Type B pancreatic cell (in vitro differentiated cells): ENCODE results near the gene SEMA4D. TPM values are rescaled to one million over a fixed set of nuclear protein-coding genes. Genes with fewer than 3 reads are reported as not detected.
"Not testable (repeated sequence)": the region's sequence is repeated elsewhere in the genome, so short reads cannot be mapped to it uniquely, and the experiment has no call there.

ENCODE experiments used
- DNase-seq: peaks from one replicate; pipeline ENCODE4 v3.0.0; 2021; ENCODE audit warnings: mixed read lengths; ENCODE audit not compliant: unreplicated experiment; ENCODE audit errors: extremely low spot score
- H3K27ac Mint-ChIP-seq: 2 replicates; pipeline ENCODE4 v1.8.0; 2021; ENCODE audit warnings: mild to moderate bottlenecking, mixed read lengths
- H3K27me3 Mint-ChIP-seq: 2 replicates; pipeline ENCODE4 v1.8.0; 2021; ENCODE audit warnings: mixed read lengths
- H3K36me3 Mint-ChIP-seq: 2 replicates; pipeline ENCODE4 v1.8.0; 2021; ENCODE audit warnings: mixed read lengths
- H3K4me1 Mint-ChIP-seq: one replicate; pipeline ENCODE4 v1.8.0; 2021; ENCODE audit warnings: mixed read lengths; ENCODE audit not compliant: unreplicated experiment
- H3K4me3 Mint-ChIP-seq: 2 replicates; pipeline ENCODE4 v1.8.0; 2021; ENCODE audit warnings: mild to moderate bottlenecking, mixed read lengths
- H3K9me3 Mint-ChIP-seq: 2 replicates; pipeline ENCODE4 v1.8.0; 2021; ENCODE audit warnings: mixed read lengths
- CTCF ChIP-seq: fragments of 200-600 bp; sonication (generic); conservative IDR thresholded peaks from 2 replicates; pipeline ENCODE4 v1.5.0; 2021; ENCODE audit warnings: antibody characterized with exemption, mild to moderate bottlenecking
- total RNA-seq: library from RNA; stranded (reverse); gene quantifications from 2 replicates; pipeline ENCODE4 v1.2.1, GENCODE V29; 2021; ENCODE audit warnings: low replicate concordance

SEMA4D gene
- total RNA-seq, 1 donor from 2014 or later: 32.3 TPM

- H3K27me3 Mint-ChIP-seq: no peaks in the 10 kb centered on the region
- TF ChIP-seq CTCF: no peak
- peaks cover 19% of the 10 kb centered on the region for H3K36me3 Mint-ChIP-seq
- no peak overlapping the region for H3K4me3 Mint-ChIP-seq
- no peak overlapping the region for H3K27ac Mint-ChIP-seq
- H3K4me1 Mint-ChIP-seq: peaks cover 36% of the 10 kb centered on the region
- H3K9me3 Mint-ChIP-seq: no peaks in the 10 kb centered on the region
- no peak for DNase-seq
These were observed 16.9 kb downstream of the SEMA4D start for GRCh38 chr9:89480825-89481537.

GRCh38 chr9:89480372-89480771 lies 17.5 kb downstream of the SEMA4D start:
- not testable (repeated sequence) for H3K9me3 Mint-ChIP-seq, H3K4me3 Mint-ChIP-seq, H3K27ac Mint-ChIP-seq, DNase-seq, H3K27me3 Mint-ChIP-seq
- peaks cover 36% of the 10 kb centered on the region for H3K4me1 Mint-ChIP-seq
- H3K36me3 Mint-ChIP-seq: peaks cover 17% of the 10 kb centered on the region

DNA sequence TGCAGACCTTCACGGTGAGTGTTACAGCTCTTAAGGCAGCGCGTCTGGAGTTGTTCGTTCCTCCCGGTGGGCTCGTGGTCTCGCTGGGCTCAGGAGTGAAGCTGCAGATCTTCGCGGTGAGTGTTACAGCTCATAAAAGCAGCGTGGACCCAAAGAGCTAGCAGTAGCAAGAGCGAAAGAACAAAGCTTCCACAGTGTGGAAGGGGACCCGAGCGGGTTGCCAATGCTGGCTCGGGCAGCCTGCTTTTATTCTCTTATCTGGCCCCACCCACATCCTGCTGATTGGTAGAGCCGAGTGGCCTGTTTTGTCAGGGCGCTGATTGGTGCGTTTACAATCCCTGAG lies 18.3 kb downstream of the SEMA4D start:
- not testable (repeated sequence) for H3K4me3 Mint-ChIP-seq, H3K27me3 Mint-ChIP-seq, H3K27ac Mint-ChIP-seq, DNase-seq, H3K9me3 Mint-ChIP-seq
- Mint-ChIP-seq H3K4me1 (peaks cover 36% of the 10 kb centered on the region), H3K36me3 (peaks cover 16% of the 10 kb centered on the region)

GRCh38 chr9:89478821-89479668 lies 18.9 kb downstream of the SEMA4D start:
- Mint-ChIP-seq H3K9me3 (no peaks in the 10 kb centered on the region), H3K36me3 (peaks cover 10% of the 10 kb centered on the region), H3K27me3 (no peaks in the 10 kb centered on the region), H3K27ac (no peak overlapping the region), H3K4me1 (peaks cover 41% of the 10 kb centered on the region), H3K4me3 (no peak overlapping the region)
- TF ChIP-seq CTCF: no peak
- DNase-seq: no peak

GRCh38 chr9:89477811-89478630 lies 19.9 kb downstream of the SEMA4D start:
- Mint-ChIP-seq H3K27ac (peak overlapping the region; percentile 36), H3K4me1 (peaks cover 40% of the 10 kb centered on the region), H3K36me3 (peaks cover 10% of the 10 kb centered on the region), H3K27me3 (no peaks in the 10 kb centered on the region), H3K9me3 (no peaks in the 10 kb centered on the region), H3K4me3 (no peak overlapping the region)
- peak; percentile 27 for TF ChIP-seq CTCF
- DNase-seq: no peak

DNA sequence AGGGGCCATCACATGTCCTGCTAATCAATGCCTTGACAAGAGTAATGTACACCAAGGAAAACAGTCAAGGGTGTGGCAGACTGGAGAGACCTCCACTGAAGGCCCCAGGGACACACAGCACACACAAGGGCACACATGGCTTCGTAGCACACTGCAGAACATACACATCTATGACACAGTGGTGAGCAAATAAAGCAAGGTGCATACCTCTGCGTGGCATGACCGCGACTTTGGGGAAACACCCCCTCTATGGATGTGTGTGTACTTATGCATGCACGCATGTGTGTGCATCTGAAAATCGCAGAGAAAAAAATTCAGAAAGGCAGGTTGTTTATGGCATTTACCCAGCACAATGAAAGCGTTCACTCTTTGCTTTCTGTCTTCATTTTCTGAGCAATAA lies 20.5 kb downstream of the SEMA4D start:
- H3K36me3 Mint-ChIP-seq: peaks cover 10% of the 10 kb centered on the region
- peaks cover 34% of the 10 kb centered on the region for H3K4me1 Mint-ChIP-seq
- TF ChIP-seq CTCF: no peak
- no peaks in the 10 kb centered on the region for H3K27me3 Mint-ChIP-seq
- no peak overlapping the region for H3K4me3 Mint-ChIP-seq
- H3K9me3 Mint-ChIP-seq: no peaks in the 10 kb centered on the region
- no peak for DNase-seq
- peak overlapping the region; percentile 36 for H3K27ac Mint-ChIP-seq
